GM23338 (cell line): Measurements from ENCODE around the gene LGALS3.

Source experiments
- CREB1 ChIP-seq: fragments of 250-450 bp; sonication (Bioruptor Pico); IDR thresholded peaks from 2 replicates; pipeline ENCODE4 v1.5.0; 2020; ENCODE audit warnings: low read depth, mild to moderate bottlenecking, moderate library complexity
- EZH2 ChIP-seq: fragments of 200-600 bp; sonication (generic); IDR thresholded peaks from one replicate; pipeline ENCODE4 v1.8.0; 2017; ENCODE audit warnings: antibody characterized with exemption, mild to moderate bottlenecking, low read depth; ENCODE audit not compliant: unreplicated experiment
- EZH2phosphoT487 ChIP-seq: fragments of 200-600 bp; sonication (generic); IDR thresholded peaks from one replicate; pipeline ENCODE4 v1.8.1; 2018; ENCODE audit warnings: antibody characterized with exemption; ENCODE audit not compliant: unreplicated experiment
- JUNB ChIP-seq: IDR thresholded peaks from one replicate; pipeline ENCODE4 v1.6.1; 2016; ENCODE audit warnings: antibody characterized with exemption; ENCODE audit not compliant: unreplicated experiment
- NANOG ChIP-seq: IDR thresholded peaks from 2 replicates; pipeline ENCODE4 v1.6.1; 2016; ENCODE audit warnings: antibody characterized with exemption, borderline replicate concordance
- POLR2AphosphoS5 ChIP-seq: IDR thresholded peaks from 2 replicates; pipeline ENCODE4 v1.6.1; 2016; ENCODE audit warnings: antibody characterized with exemption, low read depth
- STAT1 ChIP-seq: IDR thresholded peaks from one replicate; pipeline ENCODE4 v1.6.1; 2016; ENCODE audit warnings: antibody characterized with exemption; ENCODE audit not compliant: unreplicated experiment
- ZNF114 ChIP-seq: fragments of 250-450 bp; sonication (Bioruptor Pico); IDR thresholded peaks from 2 replicates; pipeline ENCODE4 v1.5.0; 2020; ENCODE audit warnings: mild to moderate bottlenecking, moderate library complexity
- ZNF331 ChIP-seq: fragments of 250-450 bp; sonication (Bioruptor Pico); IDR thresholded peaks from 2 replicates; pipeline ENCODE4 v1.5.0; 2020; ENCODE audit warnings: low read depth, mild to moderate bottlenecking, moderate library complexity
- TF ChIP-seq, protein P1 (sequence below), 2 experiments: fragments of 200-600 bp in 1 of 2; sonication (generic) in 1 of 2; conservative IDR thresholded peaks; 2 replicates each; pipeline versions ENCODE4 v1.5.1 to v1.6.1; 2016 to 2017; ENCODE audit warnings: antibody characterized with exemption in 2 of 2, low read depth in 2 of 2, mild to moderate bottlenecking in 2 of 2, moderate library complexity in 1 of 2
- TF ChIP-seq, protein P2 (sequence below): IDR thresholded peaks from one replicate; pipeline ENCODE4 v1.6.1; 2018; ENCODE audit warnings: antibody characterized with exemption; ENCODE audit not compliant: unreplicated experiment
- TF ChIP-seq, protein P3 (sequence below): IDR thresholded peaks from 2 replicates; pipeline ENCODE4 v1.6.1; 2016; ENCODE audit warnings: antibody characterized with exemption
- TF ChIP-seq, protein P4 (sequence below): fragments of 250-450 bp; sonication (Bioruptor Pico); IDR thresholded peaks from 2 replicates; pipeline ENCODE4 v1.5.0; 2020; ENCODE audit warnings: mild to moderate bottlenecking, moderate library complexity

DNA sequence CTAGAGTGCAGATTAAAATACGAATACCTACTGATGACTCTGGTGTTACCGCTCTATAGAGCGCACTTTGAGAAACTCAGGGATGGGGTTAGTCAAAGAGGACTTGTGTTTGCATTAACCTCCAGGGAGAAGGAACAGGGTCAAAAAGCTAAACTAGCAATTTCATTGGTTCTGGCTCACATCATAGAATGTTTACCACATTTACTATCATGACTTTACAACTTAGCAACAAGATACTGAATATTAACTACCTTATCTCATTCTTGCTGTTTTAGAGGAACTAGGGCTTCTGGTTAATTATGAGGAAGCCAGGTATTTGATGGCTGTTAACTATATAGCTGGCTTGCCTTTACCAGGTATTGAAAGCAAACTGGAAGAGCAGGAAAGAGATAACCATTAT, 12.8 kb downstream of the LGALS3 start:
- TF ChIP-seq, protein P1, sequence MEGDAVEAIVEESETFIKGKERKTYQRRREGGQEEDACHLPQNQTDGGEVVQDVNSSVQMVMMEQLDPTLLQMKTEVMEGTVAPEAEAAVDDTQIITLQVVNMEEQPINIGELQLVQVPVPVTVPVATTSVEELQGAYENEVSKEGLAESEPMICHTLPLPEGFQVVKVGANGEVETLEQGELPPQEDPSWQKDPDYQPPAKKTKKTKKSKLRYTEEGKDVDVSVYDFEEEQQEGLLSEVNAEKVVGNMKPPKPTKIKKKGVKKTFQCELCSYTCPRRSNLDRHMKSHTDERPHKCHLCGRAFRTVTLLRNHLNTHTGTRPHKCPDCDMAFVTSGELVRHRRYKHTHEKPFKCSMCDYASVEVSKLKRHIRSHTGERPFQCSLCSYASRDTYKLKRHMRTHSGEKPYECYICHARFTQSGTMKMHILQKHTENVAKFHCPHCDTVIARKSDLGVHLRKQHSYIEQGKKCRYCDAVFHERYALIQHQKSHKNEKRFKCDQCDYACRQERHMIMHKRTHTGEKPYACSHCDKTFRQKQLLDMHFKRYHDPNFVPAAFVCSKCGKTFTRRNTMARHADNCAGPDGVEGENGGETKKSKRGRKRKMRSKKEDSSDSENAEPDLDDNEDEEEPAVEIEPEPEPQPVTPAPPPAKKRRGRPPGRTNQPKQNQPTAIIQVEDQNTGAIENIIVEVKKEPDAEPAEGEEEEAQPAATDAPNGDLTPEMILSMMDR (conservative IDR thresholded peaks at IDR 0.05; ENCODE audit: low read depth in 2 of 2) = no peak
- TF ChIP-seq EZH2phosphoT487 (no peak), EZH2 (no peak), POLR2AphosphoS5 (no peak), JUNB (no peak), CREB1 (CRISPR knock-in tag) (no peak), NANOG (no peak), STAT1 (no peak), ZNF114 (CRISPR knock-in tag) (no peak), ZNF331 (CRISPR knock-in tag) (no peak)
- TF ChIP-seq, protein P2, sequence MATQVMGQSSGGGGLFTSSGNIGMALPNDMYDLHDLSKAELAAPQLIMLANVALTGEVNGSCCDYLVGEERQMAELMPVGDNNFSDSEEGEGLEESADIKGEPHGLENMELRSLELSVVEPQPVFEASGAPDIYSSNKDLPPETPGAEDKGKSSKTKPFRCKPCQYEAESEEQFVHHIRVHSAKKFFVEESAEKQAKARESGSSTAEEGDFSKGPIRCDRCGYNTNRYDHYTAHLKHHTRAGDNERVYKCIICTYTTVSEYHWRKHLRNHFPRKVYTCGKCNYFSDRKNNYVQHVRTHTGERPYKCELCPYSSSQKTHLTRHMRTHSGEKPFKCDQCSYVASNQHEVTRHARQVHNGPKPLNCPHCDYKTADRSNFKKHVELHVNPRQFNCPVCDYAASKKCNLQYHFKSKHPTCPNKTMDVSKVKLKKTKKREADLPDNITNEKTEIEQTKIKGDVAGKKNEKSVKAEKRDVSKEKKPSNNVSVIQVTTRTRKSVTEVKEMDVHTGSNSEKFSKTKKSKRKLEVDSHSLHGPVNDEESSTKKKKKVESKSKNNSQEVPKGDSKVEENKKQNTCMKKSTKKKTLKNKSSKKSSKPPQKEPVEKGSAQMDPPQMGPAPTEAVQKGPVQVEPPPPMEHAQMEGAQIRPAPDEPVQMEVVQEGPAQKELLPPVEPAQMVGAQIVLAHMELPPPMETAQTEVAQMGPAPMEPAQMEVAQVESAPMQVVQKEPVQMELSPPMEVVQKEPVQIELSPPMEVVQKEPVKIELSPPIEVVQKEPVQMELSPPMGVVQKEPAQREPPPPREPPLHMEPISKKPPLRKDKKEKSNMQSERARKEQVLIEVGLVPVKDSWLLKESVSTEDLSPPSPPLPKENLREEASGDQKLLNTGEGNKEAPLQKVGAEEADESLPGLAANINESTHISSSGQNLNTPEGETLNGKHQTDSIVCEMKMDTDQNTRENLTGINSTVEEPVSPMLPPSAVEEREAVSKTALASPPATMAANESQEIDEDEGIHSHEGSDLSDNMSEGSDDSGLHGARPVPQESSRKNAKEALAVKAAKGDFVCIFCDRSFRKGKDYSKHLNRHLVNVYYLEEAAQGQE = no peak
- TF ChIP-seq, protein P3, sequence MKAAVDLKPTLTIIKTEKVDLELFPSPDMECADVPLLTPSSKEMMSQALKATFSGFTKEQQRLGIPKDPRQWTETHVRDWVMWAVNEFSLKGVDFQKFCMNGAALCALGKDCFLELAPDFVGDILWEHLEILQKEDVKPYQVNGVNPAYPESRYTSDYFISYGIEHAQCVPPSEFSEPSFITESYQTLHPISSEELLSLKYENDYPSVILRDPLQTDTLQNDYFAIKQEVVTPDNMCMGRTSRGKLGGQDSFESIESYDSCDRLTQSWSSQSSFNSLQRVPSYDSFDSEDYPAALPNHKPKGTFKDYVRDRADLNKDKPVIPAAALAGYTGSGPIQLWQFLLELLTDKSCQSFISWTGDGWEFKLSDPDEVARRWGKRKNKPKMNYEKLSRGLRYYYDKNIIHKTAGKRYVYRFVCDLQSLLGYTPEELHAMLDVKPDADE = no peak
- TF ChIP-seq, protein P4, sequence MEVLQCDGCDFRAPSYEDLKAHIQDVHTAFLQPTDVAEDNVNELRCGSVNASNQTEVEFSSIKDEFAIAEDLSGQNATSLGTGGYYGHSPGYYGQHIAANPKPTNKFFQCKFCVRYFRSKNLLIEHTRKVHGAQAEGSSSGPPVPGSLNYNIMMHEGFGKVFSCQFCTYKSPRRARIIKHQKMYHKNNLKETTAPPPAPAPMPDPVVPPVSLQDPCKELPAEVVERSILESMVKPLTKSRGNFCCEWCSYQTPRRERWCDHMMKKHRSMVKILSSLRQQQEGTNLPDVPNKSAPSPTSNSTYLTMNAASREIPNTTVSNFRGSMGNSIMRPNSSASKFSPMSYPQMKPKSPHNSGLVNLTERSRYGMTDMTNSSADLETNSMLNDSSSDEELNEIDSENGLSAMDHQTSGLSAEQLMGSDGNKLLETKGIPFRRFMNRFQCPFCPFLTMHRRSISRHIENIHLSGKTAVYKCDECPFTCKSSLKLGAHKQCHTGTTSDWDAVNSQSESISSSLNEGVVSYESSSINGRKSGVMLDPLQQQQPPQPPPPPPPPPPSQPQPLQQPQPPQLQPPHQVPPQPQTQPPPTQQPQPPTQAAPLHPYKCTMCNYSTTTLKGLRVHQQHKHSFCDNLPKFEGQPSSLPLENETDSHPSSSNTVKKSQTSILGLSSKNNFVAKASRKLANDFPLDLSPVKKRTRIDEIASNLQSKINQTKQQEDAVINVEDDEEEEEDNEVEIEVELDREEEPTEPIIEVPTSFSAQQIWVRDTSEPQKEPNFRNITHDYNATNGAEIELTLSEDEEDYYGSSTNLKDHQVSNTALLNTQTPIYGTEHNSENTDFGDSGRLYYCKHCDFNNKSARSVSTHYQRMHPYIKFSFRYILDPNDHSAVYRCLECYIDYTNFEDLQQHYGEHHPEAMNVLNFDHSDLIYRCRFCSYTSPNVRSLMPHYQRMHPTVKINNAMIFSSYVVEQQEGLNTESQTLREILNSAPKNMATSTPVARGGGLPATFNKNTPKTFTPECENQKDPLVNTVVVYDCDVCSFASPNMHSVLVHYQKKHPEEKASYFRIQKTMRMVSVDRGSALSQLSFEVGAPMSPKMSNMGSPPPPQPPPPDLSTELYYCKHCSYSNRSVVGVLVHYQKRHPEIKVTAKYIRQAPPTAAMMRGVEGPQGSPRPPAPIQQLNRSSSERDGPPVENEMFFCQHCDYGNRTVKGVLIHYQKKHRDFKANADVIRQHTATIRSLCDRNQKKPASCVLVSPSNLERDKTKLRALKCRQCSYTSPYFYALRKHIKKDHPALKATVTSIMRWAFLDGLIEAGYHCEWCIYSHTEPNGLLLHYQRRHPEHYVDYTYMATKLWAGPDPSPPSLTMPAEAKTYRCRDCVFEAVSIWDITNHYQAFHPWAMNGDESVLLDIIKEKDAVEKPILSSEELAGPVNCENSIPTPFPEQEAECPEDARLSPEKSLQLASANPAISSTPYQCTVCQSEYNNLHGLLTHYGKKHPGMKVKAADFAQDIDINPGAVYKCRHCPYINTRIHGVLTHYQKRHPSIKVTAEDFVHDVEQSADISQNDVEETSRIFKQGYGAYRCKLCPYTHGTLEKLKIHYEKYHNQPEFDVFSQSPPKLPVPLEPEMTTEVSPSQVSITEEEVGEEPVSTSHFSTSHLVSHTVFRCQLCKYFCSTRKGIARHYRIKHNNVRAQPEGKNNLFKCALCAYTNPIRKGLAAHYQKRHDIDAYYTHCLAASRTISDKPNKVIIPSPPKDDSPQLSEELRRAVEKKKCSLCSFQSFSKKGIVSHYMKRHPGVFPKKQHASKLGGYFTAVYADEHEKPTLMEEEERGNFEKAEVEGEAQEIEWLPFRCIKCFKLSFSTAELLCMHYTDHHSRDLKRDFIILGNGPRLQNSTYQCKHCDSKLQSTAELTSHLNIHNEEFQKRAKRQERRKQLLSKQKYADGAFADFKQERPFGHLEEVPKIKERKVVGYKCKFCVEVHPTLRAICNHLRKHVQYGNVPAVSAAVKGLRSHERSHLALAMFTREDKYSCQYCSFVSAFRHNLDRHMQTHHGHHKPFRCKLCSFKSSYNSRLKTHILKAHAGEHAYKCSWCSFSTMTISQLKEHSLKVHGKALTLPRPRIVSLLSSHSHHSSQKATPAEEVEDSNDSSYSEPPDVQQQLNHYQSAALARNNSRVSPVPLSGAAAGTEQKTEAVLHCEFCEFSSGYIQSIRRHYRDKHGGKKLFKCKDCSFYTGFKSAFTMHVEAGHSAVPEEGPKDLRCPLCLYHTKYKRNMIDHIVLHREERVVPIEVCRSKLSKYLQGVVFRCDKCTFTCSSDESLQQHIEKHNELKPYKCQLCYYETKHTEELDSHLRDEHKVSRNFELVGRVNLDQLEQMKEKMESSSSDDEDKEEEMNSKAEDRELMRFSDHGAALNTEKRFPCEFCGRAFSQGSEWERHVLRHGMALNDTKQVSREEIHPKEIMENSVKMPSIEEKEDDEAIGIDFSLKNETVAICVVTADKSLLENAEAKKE = no peak
